ENCODE measurements around the gene PRTFDC1. TPM values are rescaled to one million over a fixed set of nuclear protein-coding genes. Genes with fewer than 3 reads are reported as not detected.
A peak's percentile ranks its signal among the peaks of the same experiment; 100 is the strongest.

Gene PRTFDC1
- total RNA-seq, 1 experiment from 2014 or later, result not detected

- TF ChIP-seq YY1 (IDR thresholded peaks at IDR 0.05; ENCODE audit: extremely low read depth, insufficient replicate concordance, low read depth, low read length), result peak; percentile 26
- TF ChIP-seq EZH2phosphoT487 (IDR thresholded peaks at IDR 0.05; ENCODE audit: borderline replicate concordance), result no peak
- TF ChIP-seq ZNF274 (IDR thresholded peaks at IDR 0.05; ENCODE audit: low read depth, low read length), result no peak
- TF ChIP-seq CBX3 (IDR thresholded peaks at IDR 0.05; ENCODE audit: low read depth), result peak; percentile 74
- no peak for TF ChIP-seq ZFX (IDR thresholded peaks at IDR 0.05)
Measured at GRCh38 chr10:24944512-24945255, 7.7 kb downstream of the PRTFDC1 start (continued).

GRCh38 chr10:24938525-24938924 is 13.9 kb downstream of the PRTFDC1 start:
- H4K20me1 ChIP-seq (ENCODE audit: insufficient read depth), result no peaks in the 10 kb centered on the region
- no peaks in the 10 kb centered on the region for H3K9me3 ChIP-seq (ENCODE audit: control insufficient read depth in 1 of 2, insufficient read depth in 1 of 2, low read depth in 1 of 2, low read length in 2 of 2)
- H3K9ac ChIP-seq (ENCODE audit: low read length), result no peak overlapping the region
- no peak overlapping the region for H3K4me3 ChIP-seq (replicated peaks in 1 of 2; ENCODE audit: low read depth in 1 of 2, low read length in 2 of 2)
- ChIA-PET RAD21 (ENCODE audit: low non-redundant PET in 1 of 2, low total read pairs in 2 of 2, uncharacterized antibody in 2 of 2, unreplicated experiment in 2 of 2) (no interaction called here), POLR2A (no interaction called here), CTCF (interaction anchor here (0.9 kb wide), 1 partner anchor 321 kb away, joined by 3 read pairs; no protein-coding TSS in a partner anchor)
- H3K79me2 ChIP-seq (ENCODE audit: insufficient read depth, low read length), result no peaks in the 10 kb centered on the region
- ATAC-seq, result no peak
- no peaks in the 10 kb centered on the region for H3K27me3 ChIP-seq (ENCODE audit: insufficient read depth, low read length)
- no peak for DNase-seq (ENCODE audit: low read depth, low spot score)
- H3K4me1 ChIP-seq (ENCODE audit: control insufficient read depth in 1 of 2, insufficient read depth in 2 of 2, low read length in 2 of 2), result no peaks in the 10 kb centered on the region
- no peaks in the 10 kb centered on the region for H3K9me2 ChIP-seq (ENCODE audit: insufficient read depth)
- no peaks in the 10 kb centered on the region for H3K36me3 ChIP-seq (ENCODE audit: control insufficient read depth in 1 of 2, insufficient read depth in 2 of 2, low read length in 2 of 2)
- no peak for TF ChIP-seq TCF7L2 (IDR thresholded peaks at IDR 0.05; ENCODE audit: borderline replicate concordance, extremely low read depth, insufficient read depth, insufficient read length)
- TF ChIP-seq POLR2AphosphoS5 (IDR thresholded peaks at IDR 0.05; ENCODE audit: low read depth, low read length), result no peak
- no peak for TF ChIP-seq CBX3 (IDR thresholded peaks at IDR 0.05; ENCODE audit: low read depth)
- no peak for TF ChIP-seq CEBPB (IDR thresholded peaks at IDR 0.05; ENCODE audit: low read depth)
- TF ChIP-seq MAX (IDR thresholded peaks at IDR 0.05), result no peak
- TF ChIP-seq CTCF (IDR thresholded peaks at IDR 0.05 in 2 of 3, conservative IDR thresholded peaks at IDR 0.05 in 1 of 3; ENCODE audit: borderline replicate concordance in 1 of 3, insufficient read depth in 1 of 3, low read depth in 2 of 3, low read length in 2 of 3), result no peak
- no peak for TF ChIP-seq RAD21 (IDR thresholded peaks at IDR 0.05; ENCODE audit: low read depth)
- TF ChIP-seq POLR2A (IDR thresholded peaks at IDR 0.05; ENCODE audit: borderline replicate concordance, extremely low read depth, insufficient read depth, insufficient read length), result no peak
- TF ChIP-seq JUND (IDR thresholded peaks at IDR 0.05), result no peak
- TF ChIP-seq SP1 (IDR thresholded peaks at IDR 0.05; ENCODE audit: low read depth), result no peak
- no peak for TF ChIP-seq FOSL1 (IDR thresholded peaks at IDR 0.05; ENCODE audit: low read depth)
- no peak for TF ChIP-seq ZBTB33 (IDR thresholded peaks at IDR 0.05; ENCODE audit: extremely low read depth, insufficient replicate concordance, low read length)
- H2AFZ ChIP-seq (ENCODE audit: low read depth, low read length, poor library complexity, severe bottlenecking), result no peak overlapping the region
- no peak overlapping the region for H3K4me2 ChIP-seq (ENCODE audit: low read length)
- intact Hi-C loops (cut with micrococcal nuclease), result no loop called here
- BruUV-seq (replicated peaks), result no TSS peak
- no peak overlapping the region for H3K27ac ChIP-seq (ENCODE audit: low read depth, low read length)

All from HCT116 (cell line).